Neural crest cell (in vitro differentiated cells): ENCODE results near the gene KBTBD12. TPM values are rescaled to one million over a fixed set of nuclear protein-coding genes. Genes with fewer than 3 reads are reported as not detected.

ENCODE experiments used
- DNase-seq: peaks from one replicate; pipeline ENCODE4 v3.0.0; 2021; ENCODE audit warnings: low read depth, mixed read lengths, low spot score
- H3K27ac Mint-ChIP-seq: one replicate; pipeline ENCODE4 v1.8.0; 2021; ENCODE audit warnings: mild to moderate bottlenecking, mixed read lengths; ENCODE audit not compliant: unreplicated experiment
- H3K27me3 Mint-ChIP-seq: 2 replicates; pipeline ENCODE4 v1.8.0; 2021; ENCODE audit warnings: low read depth, mild to moderate bottlenecking, mixed read lengths
- H3K36me3 Mint-ChIP-seq: 2 replicates; pipeline ENCODE4 v1.8.0; 2021; ENCODE audit warnings: low read depth, mild to moderate bottlenecking, mixed read lengths
- H3K4me1 Mint-ChIP-seq: 2 replicates; pipeline ENCODE4 v1.8.0; 2021; ENCODE audit warnings: mixed read lengths
- H3K4me3 Mint-ChIP-seq: one replicate; pipeline ENCODE4 v1.8.0; 2021; ENCODE audit warnings: mild to moderate bottlenecking, mixed read lengths
- H3K9me3 Mint-ChIP-seq: 2 replicates; pipeline ENCODE4 v1.8.0; 2021; ENCODE audit warnings: mixed read lengths
- total RNA-seq: library from RNA; stranded (reverse); gene quantifications from 2 replicates; pipeline ENCODE4 v1.2.1, GENCODE V29; 2021
- TF ChIP-seq, protein P1 (sequence below): fragments of 200-600 bp; sonication (generic); conservative IDR thresholded peaks from 2 replicates; pipeline ENCODE4 v1.5.0; 2021; ENCODE audit warnings: antibody characterized with exemption, mild to moderate bottlenecking

Gene KBTBD12
- total RNA-seq, 1 donor from 2014 or later, result not detected

GRCh38 chr3:127998596-127998995 is 83.6 kb downstream of the KBTBD12 start:
- TF ChIP-seq, protein P1, sequence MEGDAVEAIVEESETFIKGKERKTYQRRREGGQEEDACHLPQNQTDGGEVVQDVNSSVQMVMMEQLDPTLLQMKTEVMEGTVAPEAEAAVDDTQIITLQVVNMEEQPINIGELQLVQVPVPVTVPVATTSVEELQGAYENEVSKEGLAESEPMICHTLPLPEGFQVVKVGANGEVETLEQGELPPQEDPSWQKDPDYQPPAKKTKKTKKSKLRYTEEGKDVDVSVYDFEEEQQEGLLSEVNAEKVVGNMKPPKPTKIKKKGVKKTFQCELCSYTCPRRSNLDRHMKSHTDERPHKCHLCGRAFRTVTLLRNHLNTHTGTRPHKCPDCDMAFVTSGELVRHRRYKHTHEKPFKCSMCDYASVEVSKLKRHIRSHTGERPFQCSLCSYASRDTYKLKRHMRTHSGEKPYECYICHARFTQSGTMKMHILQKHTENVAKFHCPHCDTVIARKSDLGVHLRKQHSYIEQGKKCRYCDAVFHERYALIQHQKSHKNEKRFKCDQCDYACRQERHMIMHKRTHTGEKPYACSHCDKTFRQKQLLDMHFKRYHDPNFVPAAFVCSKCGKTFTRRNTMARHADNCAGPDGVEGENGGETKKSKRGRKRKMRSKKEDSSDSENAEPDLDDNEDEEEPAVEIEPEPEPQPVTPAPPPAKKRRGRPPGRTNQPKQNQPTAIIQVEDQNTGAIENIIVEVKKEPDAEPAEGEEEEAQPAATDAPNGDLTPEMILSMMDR, result no peak
- H3K9me3 Mint-ChIP-seq, result no peaks in the 10 kb centered on the region
- no peak for DNase-seq
- no peak overlapping the region for H3K4me3 Mint-ChIP-seq
- H3K4me1 Mint-ChIP-seq, result no peaks in the 10 kb centered on the region
- no peaks in the 10 kb centered on the region for H3K27me3 Mint-ChIP-seq
- H3K27ac Mint-ChIP-seq, result no peak overlapping the region
- no peaks in the 10 kb centered on the region for H3K36me3 Mint-ChIP-seq

DNA sequence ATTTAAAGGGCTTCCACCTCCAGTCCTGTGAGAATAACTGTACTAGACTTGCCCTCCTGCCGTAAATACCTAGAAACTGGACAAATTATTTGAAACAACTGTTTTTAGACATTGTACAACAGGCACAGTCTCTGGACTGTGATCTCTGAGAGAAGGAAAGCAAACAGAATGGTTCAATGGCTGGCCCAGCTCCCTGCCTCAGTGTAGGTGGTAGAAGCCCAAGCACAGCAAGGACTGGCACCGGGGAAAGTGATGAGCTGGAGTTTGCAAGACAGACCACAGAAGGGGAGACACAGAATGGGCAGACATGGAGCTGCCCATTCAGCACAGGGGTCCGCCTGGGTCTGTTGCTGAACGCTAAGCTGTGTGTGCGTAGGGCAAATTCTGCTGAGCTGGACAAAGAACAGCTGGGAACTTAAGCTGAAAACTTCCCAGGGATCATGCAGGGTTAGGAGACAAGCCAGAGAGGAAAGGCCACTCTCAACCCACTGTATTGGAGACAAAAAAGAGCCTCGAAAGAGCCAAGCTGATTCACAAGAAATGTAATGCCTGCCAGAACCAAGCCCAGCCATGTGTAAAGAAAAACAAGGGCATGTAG is 84.6 kb downstream of the KBTBD12 start:
- Mint-ChIP-seq H3K4me1 (no peaks in the 10 kb centered on the region), H3K9me3 (no peaks in the 10 kb centered on the region), H3K27ac (no peak overlapping the region), H3K27me3 (no peaks in the 10 kb centered on the region), H3K36me3 (no peaks in the 10 kb centered on the region), H3K4me3 (no peak overlapping the region)
- no peak for DNase-seq
- TF ChIP-seq, protein P1, result no peak

DNA sequence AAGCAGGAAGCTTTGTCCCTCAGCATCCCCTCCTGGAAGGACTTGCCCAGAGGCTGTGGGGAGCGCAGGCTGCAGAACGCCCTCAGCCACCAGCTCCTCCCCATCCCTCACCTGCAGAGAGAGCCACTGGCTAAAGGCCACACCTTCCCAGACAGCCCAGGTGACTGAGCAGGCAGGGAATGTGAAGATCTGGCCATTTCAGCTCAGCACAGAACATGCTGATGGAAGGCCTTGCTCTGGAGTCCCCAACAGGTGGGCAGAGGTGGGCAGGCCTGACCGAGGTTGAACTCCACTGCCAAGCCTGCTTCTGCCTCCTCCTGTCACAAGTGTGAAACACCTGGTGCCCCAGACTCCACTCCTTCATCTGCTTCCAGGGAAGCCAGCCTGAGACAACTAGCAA is 86.5 kb downstream of the KBTBD12 start:
- H3K9me3 Mint-ChIP-seq, result no peaks in the 10 kb centered on the region
- no peak for DNase-seq

GRCh38 chr3:128004661-128005060 is 89.6 kb downstream of the KBTBD12 start:
- DNase-seq, result no peak
- peaks cover 4% of the 10 kb centered on the region for H3K4me1 Mint-ChIP-seq
- TF ChIP-seq, protein P1, result no peak
- no peaks in the 10 kb centered on the region for H3K9me3 Mint-ChIP-seq
- no peak overlapping the region for H3K27ac Mint-ChIP-seq
- H3K36me3 Mint-ChIP-seq, result no peaks in the 10 kb centered on the region
- H3K27me3 Mint-ChIP-seq, result no peaks in the 10 kb centered on the region
- no peak overlapping the region for H3K4me3 Mint-ChIP-seq

More for the DNA sequence above, 86.5 kb downstream of the KBTBD12 start:
- H3K36me3 Mint-ChIP-seq, result no peaks in the 10 kb centered on the region
- no peak overlapping the region for H3K27ac Mint-ChIP-seq
- TF ChIP-seq, protein P1, result no peak
- H3K4me3 Mint-ChIP-seq, result no peak overlapping the region
- H3K27me3 Mint-ChIP-seq, result no peaks in the 10 kb centered on the region
- peaks cover 4% of the 10 kb centered on the region for H3K4me1 Mint-ChIP-seq

- H3K27ac Mint-ChIP-seq, result no peak overlapping the region
- no peak overlapping the region for H3K4me3 Mint-ChIP-seq
- peaks cover 6% of the 10 kb centered on the region for H3K4me1 Mint-ChIP-seq
- TF ChIP-seq, protein P1, result no peak
- no peaks in the 10 kb centered on the region for H3K27me3 Mint-ChIP-seq
- DNase-seq, result peak; percentile 21
- H3K36me3 Mint-ChIP-seq, result no peaks in the 10 kb centered on the region
- H3K9me3 Mint-ChIP-seq, result no peaks in the 10 kb centered on the region
Observed at GRCh38 chr3:128006061-128007032, 91.3 kb downstream of the KBTBD12 start.
